ENCODE measurements around the gene PNMA8C.

DNA sequence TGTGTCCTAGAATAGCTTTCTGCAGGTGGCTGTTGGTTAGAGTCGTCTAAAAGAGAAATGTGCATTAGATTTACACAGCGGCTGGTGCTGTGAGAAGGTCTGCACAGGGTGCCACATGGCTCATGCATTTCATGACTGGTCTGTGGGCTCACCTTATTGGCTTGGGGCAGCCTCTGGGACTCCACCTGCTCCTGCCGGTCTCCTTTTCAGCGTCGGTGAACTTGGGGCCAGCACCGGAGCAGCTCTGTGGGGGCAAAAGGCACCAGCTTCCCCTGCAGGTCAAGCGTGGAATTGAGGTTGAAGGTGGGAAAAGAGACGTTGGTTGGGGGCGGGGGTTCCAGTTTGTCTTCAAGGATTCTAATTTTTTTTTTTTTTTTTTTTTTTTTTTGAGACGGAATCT lies 3.1 kb upstream of the PNMA8C start:
- TF ChIP-seq, protein P1, sequence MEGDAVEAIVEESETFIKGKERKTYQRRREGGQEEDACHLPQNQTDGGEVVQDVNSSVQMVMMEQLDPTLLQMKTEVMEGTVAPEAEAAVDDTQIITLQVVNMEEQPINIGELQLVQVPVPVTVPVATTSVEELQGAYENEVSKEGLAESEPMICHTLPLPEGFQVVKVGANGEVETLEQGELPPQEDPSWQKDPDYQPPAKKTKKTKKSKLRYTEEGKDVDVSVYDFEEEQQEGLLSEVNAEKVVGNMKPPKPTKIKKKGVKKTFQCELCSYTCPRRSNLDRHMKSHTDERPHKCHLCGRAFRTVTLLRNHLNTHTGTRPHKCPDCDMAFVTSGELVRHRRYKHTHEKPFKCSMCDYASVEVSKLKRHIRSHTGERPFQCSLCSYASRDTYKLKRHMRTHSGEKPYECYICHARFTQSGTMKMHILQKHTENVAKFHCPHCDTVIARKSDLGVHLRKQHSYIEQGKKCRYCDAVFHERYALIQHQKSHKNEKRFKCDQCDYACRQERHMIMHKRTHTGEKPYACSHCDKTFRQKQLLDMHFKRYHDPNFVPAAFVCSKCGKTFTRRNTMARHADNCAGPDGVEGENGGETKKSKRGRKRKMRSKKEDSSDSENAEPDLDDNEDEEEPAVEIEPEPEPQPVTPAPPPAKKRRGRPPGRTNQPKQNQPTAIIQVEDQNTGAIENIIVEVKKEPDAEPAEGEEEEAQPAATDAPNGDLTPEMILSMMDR (tag by site-specific recombination; IDR thresholded peaks at IDR 0.05), result no peak
- TF ChIP-seq ZNF18 (tag by site-specific recombination; IDR thresholded peaks at IDR 0.05), result no peak
- TF ChIP-seq, protein P2, sequence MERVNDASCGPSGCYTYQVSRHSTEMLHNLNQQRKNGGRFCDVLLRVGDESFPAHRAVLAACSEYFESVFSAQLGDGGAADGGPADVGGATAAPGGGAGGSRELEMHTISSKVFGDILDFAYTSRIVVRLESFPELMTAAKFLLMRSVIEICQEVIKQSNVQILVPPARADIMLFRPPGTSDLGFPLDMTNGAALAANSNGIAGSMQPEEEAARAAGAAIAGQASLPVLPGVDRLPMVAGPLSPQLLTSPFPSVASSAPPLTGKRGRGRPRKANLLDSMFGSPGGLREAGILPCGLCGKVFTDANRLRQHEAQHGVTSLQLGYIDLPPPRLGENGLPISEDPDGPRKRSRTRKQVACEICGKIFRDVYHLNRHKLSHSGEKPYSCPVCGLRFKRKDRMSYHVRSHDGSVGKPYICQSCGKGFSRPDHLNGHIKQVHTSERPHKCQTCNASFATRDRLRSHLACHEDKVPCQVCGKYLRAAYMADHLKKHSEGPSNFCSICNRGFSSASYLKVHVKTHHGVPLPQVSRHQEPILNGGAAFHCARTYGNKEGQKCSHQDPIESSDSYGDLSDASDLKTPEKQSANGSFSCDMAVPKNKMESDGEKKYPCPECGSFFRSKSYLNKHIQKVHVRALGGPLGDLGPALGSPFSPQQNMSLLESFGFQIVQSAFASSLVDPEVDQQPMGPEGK (tag by site-specific recombination; IDR thresholded peaks at IDR 0.05), result no peak
- TF ChIP-seq PRDM1 (tag by site-specific recombination; IDR thresholded peaks at IDR 0.05), result no peak
- no peak for TF ChIP-seq ZNF654 (tag by site-specific recombination; IDR thresholded peaks at IDR 0.05; ENCODE audit: low read depth)
- no peak for TF ChIP-seq ELK4 (IDR thresholded peaks at IDR 0.05; ENCODE audit: borderline replicate concordance, low read depth, low read length)

Data from HEK293 (cell line).